Measurements from ENCODE around the gene VWC2. TPM values are rescaled to one million over a fixed set of nuclear protein-coding genes. Genes with fewer than 3 reads are reported as not detected.

The VWC2 gene
- polyA plus RNA-seq, 1 of the 3 experiments (the other 2 are of a cell fraction) = not detected

- Histone ChIP-seq H3K27me3 (ENCODE audit: insufficient read depth) (no peaks in the 10 kb centered on the region), H3K9ac (no peak overlapping the region), H2AFZ (ENCODE audit: low read depth) (no peak overlapping the region), H3K9me3 (no peaks in the 10 kb centered on the region), H3K4me3 (ENCODE audit: low read depth in 2 of 2, low read length in 1 of 2) (no peak overlapping the region), H3K36me3 (replicated peaks in 1 of 2; ENCODE audit: control insufficient read depth in 1 of 2, insufficient read depth in 2 of 2, low read length in 1 of 2) (no peaks in the 10 kb centered on the region), H3K79me2 (ENCODE audit: insufficient read depth) (no peaks in the 10 kb centered on the region), H3F3A (replicated peaks; ENCODE audit: insufficient read depth) (no peaks in the 10 kb centered on the region), H3K27ac (ENCODE audit: low read depth in 2 of 2, low read length in 1 of 2) (no peak overlapping the region), H3K4me2 (no peak overlapping the region), H3K4me1 (ENCODE audit: control insufficient read depth in 1 of 2, insufficient read depth in 2 of 2, low read depth in 1 of 2, low read length in 1 of 2) (no peaks in the 10 kb centered on the region), H3K9me2 (no peaks in the 10 kb centered on the region), H4K20me1 (ENCODE audit: insufficient read depth) (no peaks in the 10 kb centered on the region)
- POLR2A ChIA-PET = no interaction called here
- 1% methylated on average over 3 of the region's 3 CpGs for WGBS (ENCODE audit: low lambda C conversion rate)
- TF ChIP-seq TEAD4 (IDR thresholded peaks at IDR 0.05; ENCODE audit: borderline replicate concordance, insufficient read depth) = no peak
- no peak for TF ChIP-seq SMC3 (IDR thresholded peaks at IDR 0.05; ENCODE audit: low read depth, low read length)
- TF ChIP-seq YY1 (IDR thresholded peaks at IDR 0.05; ENCODE audit: low read depth) = no peak
- TF ChIP-seq GATA2 (CRISPR knock-in tag; IDR thresholded peaks at IDR 0.05) = no peak
- TF ChIP-seq REST (IDR thresholded peaks at IDR 0.05; ENCODE audit: low read depth, low read length) = no peak
- TF ChIP-seq TAF1 (IDR thresholded peaks at IDR 0.05; ENCODE audit: borderline replicate concordance, low read depth, low read length) = no peak
- TF ChIP-seq, protein P1, sequence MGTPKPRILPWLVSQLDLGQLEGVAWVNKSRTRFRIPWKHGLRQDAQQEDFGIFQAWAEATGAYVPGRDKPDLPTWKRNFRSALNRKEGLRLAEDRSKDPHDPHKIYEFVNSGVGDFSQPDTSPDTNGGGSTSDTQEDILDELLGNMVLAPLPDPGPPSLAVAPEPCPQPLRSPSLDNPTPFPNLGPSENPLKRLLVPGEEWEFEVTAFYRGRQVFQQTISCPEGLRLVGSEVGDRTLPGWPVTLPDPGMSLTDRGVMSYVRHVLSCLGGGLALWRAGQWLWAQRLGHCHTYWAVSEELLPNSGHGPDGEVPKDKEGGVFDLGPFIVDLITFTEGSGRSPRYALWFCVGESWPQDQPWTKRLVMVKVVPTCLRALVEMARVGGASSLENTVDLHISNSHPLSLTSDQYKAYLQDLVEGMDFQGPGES (IDR thresholded peaks at IDR 0.05; ENCODE audit: low read depth, low read length) = no peak
- no peak for TF ChIP-seq GABPA (IDR thresholded peaks at IDR 0.05; ENCODE audit: low read depth)
- TF ChIP-seq, protein P2, sequence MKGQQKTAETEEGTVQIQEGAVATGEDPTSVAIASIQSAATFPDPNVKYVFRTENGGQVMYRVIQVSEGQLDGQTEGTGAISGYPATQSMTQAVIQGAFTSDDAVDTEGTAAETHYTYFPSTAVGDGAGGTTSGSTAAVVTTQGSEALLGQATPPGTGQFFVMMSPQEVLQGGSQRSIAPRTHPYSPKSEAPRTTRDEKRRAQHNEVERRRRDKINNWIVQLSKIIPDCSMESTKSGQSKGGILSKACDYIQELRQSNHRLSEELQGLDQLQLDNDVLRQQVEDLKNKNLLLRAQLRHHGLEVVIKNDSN (IDR thresholded peaks at IDR 0.05; ENCODE audit: borderline replicate concordance, low read depth) = no peak
- no peak for TF ChIP-seq PBX3 (IDR thresholded peaks at IDR 0.05)
- TF ChIP-seq JUND (IDR thresholded peaks at IDR 0.05) = no peak
- TF ChIP-seq POLR2AphosphoS5 (IDR thresholded peaks at IDR 0.05; ENCODE audit: low read depth, low read length) = no peak
- TF ChIP-seq SIN3A (IDR thresholded peaks at IDR 0.05; ENCODE audit: borderline replicate concordance, low read depth, low read length) = no peak
- no peak for TF ChIP-seq RFX5 (IDR thresholded peaks at IDR 0.05; ENCODE audit: low read length)
- no peak for TF ChIP-seq EZH2phosphoT487 (IDR thresholded peaks at IDR 0.05; ENCODE audit: borderline replicate concordance, low read depth)
- TF ChIP-seq, protein P3, sequence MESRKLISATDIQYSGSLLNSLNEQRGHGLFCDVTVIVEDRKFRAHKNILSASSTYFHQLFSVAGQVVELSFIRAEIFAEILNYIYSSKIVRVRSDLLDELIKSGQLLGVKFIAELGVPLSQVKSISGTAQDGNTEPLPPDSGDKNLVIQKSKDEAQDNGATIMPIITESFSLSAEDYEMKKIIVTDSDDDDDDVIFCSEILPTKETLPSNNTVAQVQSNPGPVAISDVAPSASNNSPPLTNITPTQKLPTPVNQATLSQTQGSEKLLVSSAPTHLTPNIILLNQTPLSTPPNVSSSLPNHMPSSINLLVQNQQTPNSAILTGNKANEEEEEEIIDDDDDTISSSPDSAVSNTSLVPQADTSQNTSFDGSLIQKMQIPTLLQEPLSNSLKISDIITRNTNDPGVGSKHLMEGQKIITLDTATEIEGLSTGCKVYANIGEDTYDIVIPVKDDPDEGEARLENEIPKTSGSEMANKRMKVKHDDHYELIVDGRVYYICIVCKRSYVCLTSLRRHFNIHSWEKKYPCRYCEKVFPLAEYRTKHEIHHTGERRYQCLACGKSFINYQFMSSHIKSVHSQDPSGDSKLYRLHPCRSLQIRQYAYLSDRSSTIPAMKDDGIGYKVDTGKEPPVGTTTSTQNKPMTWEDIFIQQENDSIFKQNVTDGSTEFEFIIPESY (IDR thresholded peaks at IDR 0.05; ENCODE audit: borderline replicate concordance, low read depth) = no peak
- TF ChIP-seq, protein P4, sequence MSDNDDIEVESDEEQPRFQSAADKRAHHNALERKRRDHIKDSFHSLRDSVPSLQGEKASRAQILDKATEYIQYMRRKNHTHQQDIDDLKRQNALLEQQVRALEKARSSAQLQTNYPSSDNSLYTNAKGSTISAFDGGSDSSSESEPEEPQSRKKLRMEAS (IDR thresholded peaks at IDR 0.05; ENCODE audit: low read depth) = no peak
- DNase-seq = no peak
- CTCF ChIA-PET = interaction anchor here (1.1 kb wide), 1 partner anchor 23 kb away, joined by 3 read pairs; no protein-coding TSS in a partner anchor
Observed at GRCh38 chr7:49876202-49876601, 102.8 kb downstream of the VWC2 start.
